ENCODE measurements around the gene AGO1.

Gene AGO1

GRCh38 chr1:35939484-35939883 is 56.5 kb downstream of the AGO1 start:
- no peak overlapping the region for H3K4me2 ChIP-seq (ENCODE audit: low read length)
- H3K36me3 ChIP-seq (ENCODE audit: control insufficient read depth, low read length), result peaks cover 2% of the 10 kb centered on the region; the same call in 1 of the 2 replicates
- TF ChIP-seq EZH2phosphoT487 (IDR thresholded peaks at IDR 0.05; ENCODE audit: borderline replicate concordance, low read length), result no peak
- TF ChIP-seq CTCF (IDR thresholded peaks at IDR 0.05; ENCODE audit: low read depth, low read length, poor library complexity, severe bottlenecking), result no peak
- H3K27me3 ChIP-seq (ENCODE audit: control insufficient read depth, low read length), result no peaks in the 10 kb centered on the region
- H3K4me3 ChIP-seq (ENCODE audit: low read length), result no peak overlapping the region
- H3K27ac ChIP-seq (ENCODE audit: low read depth, low read length), result no peak overlapping the region
- H3K4me1 ChIP-seq (ENCODE audit: control insufficient read depth, low read length), result peaks cover 27% of the 10 kb centered on the region
- H3K9me2 ChIP-seq (replicated peaks; ENCODE audit: control insufficient read depth, low read length), result no peaks in the 10 kb centered on the region
- peaks cover 95% of the 10 kb centered on the region for H3K79me2 ChIP-seq (ENCODE audit: control insufficient read depth, low read length)
- H3F3A ChIP-seq (ENCODE audit: control insufficient read depth, insufficient read depth), result no peaks in the 10 kb centered on the region
- H4K20me1 ChIP-seq (ENCODE audit: control insufficient read depth, insufficient read depth, low read depth, low read length), result no peaks in the 10 kb centered on the region
- no peaks in the 10 kb centered on the region for H3K9me3 ChIP-seq (ENCODE audit: control insufficient read depth, insufficient read depth, low read length)

DNA sequence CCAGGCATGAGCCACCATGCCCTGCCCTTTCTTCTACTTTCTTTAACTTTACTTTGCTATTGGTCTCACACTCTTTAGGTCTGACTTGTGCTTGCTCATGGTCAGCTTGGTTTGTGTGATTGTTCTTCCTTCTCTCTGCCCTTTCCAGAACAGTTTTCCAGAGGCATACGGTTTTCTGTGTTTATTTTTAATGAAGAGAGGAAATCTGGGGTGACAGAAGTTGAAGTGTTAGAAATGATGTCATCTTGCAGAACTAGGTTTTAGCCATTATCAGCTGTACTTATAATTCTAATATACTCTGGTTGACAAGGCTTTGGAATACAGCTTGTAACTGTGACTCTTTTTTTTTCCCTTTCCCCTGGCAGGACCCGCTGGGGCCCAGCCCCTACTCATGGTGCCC is 62.3 kb downstream of the AGO1 start:
- Histone ChIP-seq H3K4me1 (ENCODE audit: control insufficient read depth, low read length) (peaks cover 13% of the 10 kb centered on the region), H3K9me3 (ENCODE audit: control insufficient read depth, insufficient read depth, low read length) (no peaks in the 10 kb centered on the region), H3K4me3 (ENCODE audit: low read length) (no peak overlapping the region), H3K27ac (ENCODE audit: low read depth, low read length) (no peak overlapping the region), H3K36me3 (ENCODE audit: control insufficient read depth, low read length) (peaks cover 13% of the 10 kb centered on the region), H3K79me2 (ENCODE audit: control insufficient read depth, low read length) (peaks cover 64% of the 10 kb centered on the region), H3F3A (ENCODE audit: control insufficient read depth, insufficient read depth) (no peaks in the 10 kb centered on the region), H4K20me1 (ENCODE audit: control insufficient read depth, insufficient read depth, low read depth, low read length) (no peaks in the 10 kb centered on the region), H3K9me2 (replicated peaks; ENCODE audit: control insufficient read depth, low read length) (no peaks in the 10 kb centered on the region), H3K4me2 (ENCODE audit: low read length) (no peak overlapping the region), H3K27me3 (ENCODE audit: control insufficient read depth, low read length) (no peaks in the 10 kb centered on the region)
- TF ChIP-seq CTCF (IDR thresholded peaks at IDR 0.05; ENCODE audit: low read depth, low read length, poor library complexity, severe bottlenecking), result no peak

GRCh38 chr1:35947547-35947946 is 64.5 kb downstream of the AGO1 start:
- H3F3A ChIP-seq (ENCODE audit: control insufficient read depth, insufficient read depth), result no peaks in the 10 kb centered on the region
- H3K4me1 ChIP-seq (ENCODE audit: control insufficient read depth, low read length), result peaks cover 4% of the 10 kb centered on the region
- H3K27ac ChIP-seq (ENCODE audit: low read depth, low read length), result no peak overlapping the region
- H3K36me3 ChIP-seq (ENCODE audit: control insufficient read depth, low read length), result peaks cover 13% of the 10 kb centered on the region
- no peak overlapping the region for H3K4me3 ChIP-seq (ENCODE audit: low read length)
- H4K20me1 ChIP-seq (ENCODE audit: control insufficient read depth, insufficient read depth, low read depth, low read length), result no peaks in the 10 kb centered on the region
- H3K27me3 ChIP-seq (ENCODE audit: control insufficient read depth, low read length), result no peaks in the 10 kb centered on the region
- H3K9me2 ChIP-seq (replicated peaks; ENCODE audit: control insufficient read depth, low read length), result no peaks in the 10 kb centered on the region
- H3K79me2 ChIP-seq (ENCODE audit: control insufficient read depth, low read length), result peaks cover 46% of the 10 kb centered on the region
- no peak overlapping the region for H3K4me2 ChIP-seq (ENCODE audit: low read length)
- TF ChIP-seq CTCF (IDR thresholded peaks at IDR 0.05; ENCODE audit: low read depth, low read length, poor library complexity, severe bottlenecking), result no peak
- no peak for TF ChIP-seq EZH2phosphoT487 (IDR thresholded peaks at IDR 0.05; ENCODE audit: borderline replicate concordance, low read length)
- no peaks in the 10 kb centered on the region for H3K9me3 ChIP-seq (ENCODE audit: control insufficient read depth, insufficient read depth, low read length)

DNA sequence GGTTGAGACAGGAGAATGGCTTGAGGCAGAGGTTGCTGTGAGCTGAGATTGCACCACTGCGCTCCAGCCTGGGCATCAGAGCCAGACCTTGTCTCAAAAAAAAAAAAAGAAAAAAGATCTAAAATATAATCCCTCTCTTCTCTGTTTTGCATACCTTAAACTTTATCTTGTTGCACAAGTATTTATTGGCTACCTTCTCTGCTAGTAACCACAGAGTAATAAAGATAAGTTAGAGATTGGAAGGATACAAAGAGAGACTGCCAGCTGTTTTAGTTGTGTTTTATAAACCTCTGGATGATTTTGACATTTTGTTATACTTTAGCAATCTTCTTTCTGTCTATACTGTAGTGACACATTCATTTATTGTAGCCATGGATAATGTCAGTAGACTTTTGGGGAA is 75.5 kb downstream of the AGO1 start:
- H3K36me3 ChIP-seq (ENCODE audit: control insufficient read depth, low read length), result no peaks in the 10 kb centered on the region; the same call in 1 of the 2 replicates
- H3K4me1 ChIP-seq (ENCODE audit: control insufficient read depth, low read length), result no peaks in the 10 kb centered on the region
- no peak overlapping the region for H3K4me3 ChIP-seq (ENCODE audit: low read length)
- H3K4me2 ChIP-seq (ENCODE audit: low read length), result no peak overlapping the region
- no peak overlapping the region for H3K27ac ChIP-seq (ENCODE audit: low read depth, low read length)
- peaks cover 7% of the 10 kb centered on the region for H3K79me2 ChIP-seq (ENCODE audit: control insufficient read depth, low read length)
- peaks cover 7% of the 10 kb centered on the region; the same call in 1 of the 2 replicates for H3F3A ChIP-seq (ENCODE audit: control insufficient read depth, insufficient read depth)
- no peaks in the 10 kb centered on the region for H4K20me1 ChIP-seq (ENCODE audit: control insufficient read depth, insufficient read depth, low read depth, low read length)
- H3K27me3 ChIP-seq (ENCODE audit: control insufficient read depth, low read length), result no peaks in the 10 kb centered on the region
- no peaks in the 10 kb centered on the region for H3K9me3 ChIP-seq (ENCODE audit: control insufficient read depth, insufficient read depth, low read length)
- no peaks in the 10 kb centered on the region for H3K9me2 ChIP-seq (replicated peaks; ENCODE audit: control insufficient read depth, low read length)
- TF ChIP-seq CTCF (IDR thresholded peaks at IDR 0.05; ENCODE audit: low read depth, low read length, poor library complexity, severe bottlenecking), result no peak
- no peak for TF ChIP-seq EZH2phosphoT487 (IDR thresholded peaks at IDR 0.05; ENCODE audit: borderline replicate concordance, low read length)
